HEK293 (cell line): Measurements from ENCODE around the gene ILF3.
A peak's percentile ranks its signal among the peaks of the same experiment; 100 is the strongest.

Source experiments
- CTCF ChIA-PET: fragments of 350-600 bp; formaldehyde crosslinking; extraction: SDS; loops from one replicate; lab custom pipeline; 2021; ENCODE audit warnings: antibody characterized with exemption; lab: Yijun Ruan, JAX
- POLR2A ChIA-PET: fragments of 300-600 bp; formaldehyde crosslinking; extraction: SDS; loops from one replicate; lab custom pipeline; 2020; ENCODE audit warnings: antibody characterized with exemption, inconsistent platforms; lab: Yijun Ruan, JAX
- H3K27ac ChIP-seq: fragments of 200-500 bp; sonication (Bioruptor generic); 2 replicates; pipeline ENCODE4 v1.5.1; 2014; ENCODE audit warnings: low read depth, low read length, control low read depth, inconsistent platforms; ENCODE audit errors: extremely low read depth
- H3K36me3 ChIP-seq, 2 experiments: fragments of 200-500 bp in 1 of 2; sonication (Bioruptor generic) in 1 of 2; 1 replicate in 1 of 2; 2 replicates in 1 of 2; pipeline ENCODE4 v1.5.1; 2014 to 2017; ENCODE audit warnings: inconsistent platforms in 2 of 2, low read length in 2 of 2; ENCODE audit not compliant: control insufficient read depth in 2 of 2, insufficient read depth in 1 of 2
- H3K4me1 ChIP-seq: fragments of 200-500 bp; sonication (Bioruptor generic); 2 replicates; pipeline ENCODE4 v1.5.1; 2014; ENCODE audit warnings: mild to moderate bottlenecking, low read length, inconsistent platforms; ENCODE audit not compliant: control insufficient read depth, insufficient read depth
- H3K4me3 ChIP-seq: 2 replicates; pipeline ENCODE4 v1.5.1; 2011; ENCODE audit warnings: low read depth, mild to moderate bottlenecking, control low read depth, low read length, moderate library complexity
- H3K9me3 ChIP-seq: fragments of 200-500 bp; sonication (Bioruptor generic); 2 replicates; pipeline ENCODE4 v1.5.1; 2014; ENCODE audit warnings: low read depth, low read length, inconsistent platforms; ENCODE audit not compliant: control insufficient read depth, insufficient read depth
- SETDB1 ChIP-seq: IDR thresholded peaks from one replicate; pipeline ENCODE4 v1.6.1; 2017; ENCODE audit warnings: mild to moderate bottlenecking, low read length, moderate library complexity, mixed read lengths; ENCODE audit not compliant: insufficient read length
- ZBTB6 ChIP-seq: fragments of 450-650 bp; formaldehyde crosslinking; IDR thresholded peaks from 2 replicates; pipeline ENCODE4 v1.5.1; 2017; ENCODE audit warnings: missing biosample characterization, missing genetic modification characterization
- ZFHX2 ChIP-seq: fragments of 450-650 bp; formaldehyde crosslinking; conservative IDR thresholded peaks from 2 replicates; pipeline ENCODE4 v1.5.1; 2016; ENCODE audit warnings: missing biosample characterization, missing genetic modification characterization
- ZFP3 ChIP-seq: fragments of 450-650 bp; formaldehyde crosslinking; IDR thresholded peaks from 2 replicates; pipeline ENCODE4 v1.5.1; 2016; ENCODE audit warnings: low read depth, missing biosample characterization, missing genetic modification characterization
- ZNF16 ChIP-seq: fragments of 450-650 bp; formaldehyde crosslinking; IDR thresholded peaks from 2 replicates; pipeline ENCODE4 v1.5.1; 2016; ENCODE audit warnings: low read depth, missing biosample characterization, missing genetic modification characterization
- ZNF19 ChIP-seq: fragments of 450-650 bp; formaldehyde crosslinking; IDR thresholded peaks from 2 replicates; pipeline ENCODE4; 2016; ENCODE audit warnings: missing biosample characterization, missing genetic modification characterization, low read depth
- ZNF214 ChIP-seq: fragments of 450-650 bp; formaldehyde crosslinking; IDR thresholded peaks from 2 replicates; pipeline ENCODE4 v1.5.1; 2017; ENCODE audit warnings: missing biosample characterization, mild to moderate bottlenecking, missing genetic modification characterization, borderline replicate concordance
- ZNF221 ChIP-seq: fragments of 450-650 bp; formaldehyde crosslinking; IDR thresholded peaks from 2 replicates; pipeline ENCODE4 v1.5.1; 2017; ENCODE audit warnings: missing biosample characterization, missing genetic modification characterization, borderline replicate concordance
- ZNF239 ChIP-seq: fragments of 450-650 bp; formaldehyde crosslinking; IDR thresholded peaks from 2 replicates; pipeline ENCODE4 v1.5.1; 2016; ENCODE audit warnings: missing biosample characterization, missing genetic modification characterization
- ZNF423 ChIP-seq: fragments of 450-650 bp; formaldehyde crosslinking; IDR thresholded peaks from 2 replicates; pipeline ENCODE4 v1.5.1; 2016; ENCODE audit warnings: missing biosample characterization, missing genetic modification characterization
- ZNF549 ChIP-seq: fragments of 450-650 bp; IDR thresholded peaks from 2 replicates; pipeline ENCODE4 v1.5.1; 2018; ENCODE audit warnings: missing biosample characterization, missing genetic modification characterization, mild to moderate bottlenecking, inconsistent platforms, moderate library complexity
- ZNF621 ChIP-seq: fragments of 450-650 bp; formaldehyde crosslinking; IDR thresholded peaks from 2 replicates; pipeline ENCODE4 v1.5.1; 2017; ENCODE audit warnings: missing biosample characterization, missing genetic modification characterization
- TF ChIP-seq, protein P1 (sequence below): fragments of 450-650 bp; formaldehyde crosslinking; IDR thresholded peaks from 2 replicates; pipeline ENCODE4 v1.5.1; 2016; ENCODE audit warnings: missing biosample characterization, missing genetic modification characterization
- TF ChIP-seq, protein P2 (sequence below): fragments of 450-650 bp; formaldehyde crosslinking; IDR thresholded peaks from 2 replicates; pipeline ENCODE4 v1.5.1; 2016; ENCODE audit warnings: missing biosample characterization, missing genetic modification characterization
- TF ChIP-seq, protein P3 (sequence below): fragments of 450-650 bp; formaldehyde crosslinking; IDR thresholded peaks from 2 replicates; pipeline ENCODE4 v1.5.1; 2016; ENCODE audit warnings: missing biosample characterization, missing genetic modification characterization
- TF ChIP-seq, protein P4 (sequence below): fragments of 450-650 bp; formaldehyde crosslinking; IDR thresholded peaks from 2 replicates; pipeline ENCODE4 v1.5.1; 2016; ENCODE audit warnings: missing biosample characterization, missing genetic modification characterization

Gene ILF3

GRCh38 chr19:10639836-10640235 lies 14.3 kb upstream of the ILF3 start:
- Histone ChIP-seq H3K4me3 (no peak overlapping the region), H3K36me3 (peaks cover 0 to 68% of the 10 kb centered on the region in 2 experiments; a peak in 2 of 3 replicates), H3K27ac (no peak overlapping the region), H3K4me1 (no peaks in the 10 kb centered on the region), H3K9me3 (no peaks in the 10 kb centered on the region)
- POLR2A ChIA-PET: no interaction called here
- CTCF ChIA-PET: interaction anchor here (11.5 kb wide), 1 partner anchor 60 kb away, joined by 243 read pairs; no protein-coding TSS in a partner anchor
- TF ChIP-seq ZNF16 (no peak), ZBTB6 (tag by site-specific recombination) (peak; percentile 58; the same call in 1 of the 2 replicates), ZNF621 (tag by site-specific recombination) (no peak), ZNF19 (tag by site-specific recombination) (no peak), ZNF423 (tag by site-specific recombination) (no peak), SETDB1 (no peak)
- TF ChIP-seq, protein P1, sequence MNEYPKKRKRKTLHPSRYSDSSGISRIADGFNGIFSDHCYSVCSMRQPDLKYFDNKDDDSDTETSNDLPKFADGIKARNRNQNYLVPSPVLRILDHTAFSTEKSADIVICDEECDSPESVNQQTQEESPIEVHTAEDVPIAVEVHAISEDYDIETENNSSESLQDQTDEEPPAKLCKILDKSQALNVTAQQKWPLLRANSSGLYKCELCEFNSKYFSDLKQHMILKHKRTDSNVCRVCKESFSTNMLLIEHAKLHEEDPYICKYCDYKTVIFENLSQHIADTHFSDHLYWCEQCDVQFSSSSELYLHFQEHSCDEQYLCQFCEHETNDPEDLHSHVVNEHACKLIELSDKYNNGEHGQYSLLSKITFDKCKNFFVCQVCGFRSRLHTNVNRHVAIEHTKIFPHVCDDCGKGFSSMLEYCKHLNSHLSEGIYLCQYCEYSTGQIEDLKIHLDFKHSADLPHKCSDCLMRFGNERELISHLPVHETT (tag by site-specific recombination): no peak
- TF ChIP-seq, all 188 proteins: peak for 1

GRCh38 chr19:10640361-10640760 lies 13.8 kb upstream of the ILF3 start:
- CTCF ChIA-PET: interaction anchor here (0.6 to 11.5 kb wide), 3 partner anchors 59 to 88 kb away, joined by 3 to 243 read pairs (median 4); no protein-coding TSS in a partner anchor
- TF ChIP-seq ZNF549 (tag by site-specific recombination): no peak
- TF ChIP-seq, protein P2, sequence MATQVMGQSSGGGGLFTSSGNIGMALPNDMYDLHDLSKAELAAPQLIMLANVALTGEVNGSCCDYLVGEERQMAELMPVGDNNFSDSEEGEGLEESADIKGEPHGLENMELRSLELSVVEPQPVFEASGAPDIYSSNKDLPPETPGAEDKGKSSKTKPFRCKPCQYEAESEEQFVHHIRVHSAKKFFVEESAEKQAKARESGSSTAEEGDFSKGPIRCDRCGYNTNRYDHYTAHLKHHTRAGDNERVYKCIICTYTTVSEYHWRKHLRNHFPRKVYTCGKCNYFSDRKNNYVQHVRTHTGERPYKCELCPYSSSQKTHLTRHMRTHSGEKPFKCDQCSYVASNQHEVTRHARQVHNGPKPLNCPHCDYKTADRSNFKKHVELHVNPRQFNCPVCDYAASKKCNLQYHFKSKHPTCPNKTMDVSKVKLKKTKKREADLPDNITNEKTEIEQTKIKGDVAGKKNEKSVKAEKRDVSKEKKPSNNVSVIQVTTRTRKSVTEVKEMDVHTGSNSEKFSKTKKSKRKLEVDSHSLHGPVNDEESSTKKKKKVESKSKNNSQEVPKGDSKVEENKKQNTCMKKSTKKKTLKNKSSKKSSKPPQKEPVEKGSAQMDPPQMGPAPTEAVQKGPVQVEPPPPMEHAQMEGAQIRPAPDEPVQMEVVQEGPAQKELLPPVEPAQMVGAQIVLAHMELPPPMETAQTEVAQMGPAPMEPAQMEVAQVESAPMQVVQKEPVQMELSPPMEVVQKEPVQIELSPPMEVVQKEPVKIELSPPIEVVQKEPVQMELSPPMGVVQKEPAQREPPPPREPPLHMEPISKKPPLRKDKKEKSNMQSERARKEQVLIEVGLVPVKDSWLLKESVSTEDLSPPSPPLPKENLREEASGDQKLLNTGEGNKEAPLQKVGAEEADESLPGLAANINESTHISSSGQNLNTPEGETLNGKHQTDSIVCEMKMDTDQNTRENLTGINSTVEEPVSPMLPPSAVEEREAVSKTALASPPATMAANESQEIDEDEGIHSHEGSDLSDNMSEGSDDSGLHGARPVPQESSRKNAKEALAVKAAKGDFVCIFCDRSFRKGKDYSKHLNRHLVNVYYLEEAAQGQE (tag by site-specific recombination): no peak
- no peak for TF ChIP-seq ZNF239 (tag by site-specific recombination)
- TF ChIP-seq, protein P3, sequence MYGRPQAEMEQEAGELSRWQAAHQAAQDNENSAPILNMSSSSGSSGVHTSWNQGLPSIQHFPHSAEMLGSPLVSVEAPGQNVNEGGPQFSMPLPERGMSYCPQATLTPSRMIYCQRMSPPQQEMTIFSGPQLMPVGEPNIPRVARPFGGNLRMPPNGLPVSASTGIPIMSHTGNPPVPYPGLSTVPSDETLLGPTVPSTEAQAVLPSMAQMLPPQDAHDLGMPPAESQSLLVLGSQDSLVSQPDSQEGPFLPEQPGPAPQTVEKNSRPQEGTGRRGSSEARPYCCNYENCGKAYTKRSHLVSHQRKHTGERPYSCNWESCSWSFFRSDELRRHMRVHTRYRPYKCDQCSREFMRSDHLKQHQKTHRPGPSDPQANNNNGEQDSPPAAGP (tag by site-specific recombination): no peak
- no peak for TF ChIP-seq ZFHX2 (tag by site-specific recombination)
- no peak for TF ChIP-seq ZFP3 (tag by site-specific recombination)
- no peak for TF ChIP-seq ZNF221 (tag by site-specific recombination)
- TF ChIP-seq, protein P4, sequence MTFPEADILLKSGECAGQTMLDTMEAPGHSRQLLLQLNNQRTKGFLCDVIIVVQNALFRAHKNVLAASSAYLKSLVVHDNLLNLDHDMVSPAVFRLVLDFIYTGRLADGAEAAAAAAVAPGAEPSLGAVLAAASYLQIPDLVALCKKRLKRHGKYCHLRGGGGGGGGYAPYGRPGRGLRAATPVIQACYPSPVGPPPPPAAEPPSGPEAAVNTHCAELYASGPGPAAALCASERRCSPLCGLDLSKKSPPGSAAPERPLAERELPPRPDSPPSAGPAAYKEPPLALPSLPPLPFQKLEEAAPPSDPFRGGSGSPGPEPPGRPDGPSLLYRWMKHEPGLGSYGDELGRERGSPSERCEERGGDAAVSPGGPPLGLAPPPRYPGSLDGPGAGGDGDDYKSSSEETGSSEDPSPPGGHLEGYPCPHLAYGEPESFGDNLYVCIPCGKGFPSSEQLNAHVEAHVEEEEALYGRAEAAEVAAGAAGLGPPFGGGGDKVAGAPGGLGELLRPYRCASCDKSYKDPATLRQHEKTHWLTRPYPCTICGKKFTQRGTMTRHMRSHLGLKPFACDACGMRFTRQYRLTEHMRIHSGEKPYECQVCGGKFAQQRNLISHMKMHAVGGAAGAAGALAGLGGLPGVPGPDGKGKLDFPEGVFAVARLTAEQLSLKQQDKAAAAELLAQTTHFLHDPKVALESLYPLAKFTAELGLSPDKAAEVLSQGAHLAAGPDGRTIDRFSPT (tag by site-specific recombination): no peak
- TF ChIP-seq ZNF214 (tag by site-specific recombination): no peak
- no peaks in the 10 kb centered on the region for H3K4me1 ChIP-seq
- no peak overlapping the region for H3K4me3 ChIP-seq
- no peak overlapping the region for H3K27ac ChIP-seq
- POLR2A ChIA-PET: no interaction called here
- H3K36me3 ChIP-seq: peaks cover 0 to 63% of the 10 kb centered on the region in 2 experiments; a peak in 2 of 3 replicates
- H3K9me3 ChIP-seq: no peaks in the 10 kb centered on the region
